CD14-positive monocyte (primary cell): ENCODE measurements around the gene GNPAT. TPM values are rescaled to one million over a fixed set of nuclear protein-coding genes. Genes with fewer than 3 reads are reported as not detected.

ENCODE experiments used
- DNase-seq, 3 donors: peaks; one replicate each; pipeline ENCODE4 v3.0.0-alpha.2; 2011 to 2022
- H2AFZ ChIP-seq: 2 replicates; pipeline ENCODE4 v1.6.0; 2012; ENCODE audit warnings: mild to moderate bottlenecking, low read depth, low read length, inconsistent platforms; ENCODE audit not compliant: insufficient read depth, poor library complexity, severe bottlenecking
- H3K27ac ChIP-seq, 2 donors: 1 replicate in 1 of 2; 2 replicates in 1 of 2; pipeline ENCODE4 v1.5.1; 2012 to 2013; ENCODE audit warnings: low read length in 2 of 2, control low read depth in 1 of 2, inconsistent platforms in 1 of 2, low read depth in 1 of 2, mild to moderate bottlenecking in 1 of 2
- H3K27me3 ChIP-seq, 2 donors: one replicate each; pipeline versions ENCODE4 v1.6.0 to v1.6.1; 2011 to 2013; ENCODE audit warnings: low read length in 2 of 2; ENCODE audit not compliant: control insufficient read depth in 2 of 2, insufficient read depth in 2 of 2
- H3K36me3 ChIP-seq, 2 donors: replicated peaks in 1 of 2; 1 replicate in 1 of 2; 2 replicates in 1 of 2; pipeline versions ENCODE4 v1.5.1 to v1.6.1; 2012 to 2013; ENCODE audit warnings: low read length in 2 of 2, control low read depth in 1 of 2, inconsistent platforms in 1 of 2, mild to moderate bottlenecking in 1 of 2; ENCODE audit not compliant: insufficient read depth in 2 of 2, control insufficient read depth in 1 of 2
- H3K4me1 ChIP-seq, 2 donors: 1 replicate in 1 of 2; 2 replicates in 1 of 2; pipeline versions ENCODE4 v1.5.1 to v1.6.1; 2012 to 2013; ENCODE audit warnings: low read length in 2 of 2, control low read depth in 1 of 2, inconsistent platforms in 1 of 2, mild to moderate bottlenecking in 1 of 2, moderate library complexity in 1 of 2; ENCODE audit not compliant: insufficient read depth in 2 of 2, control insufficient read depth in 1 of 2
- H3K4me2 ChIP-seq: replicated peaks from 2 replicates; pipeline ENCODE3; 2012; ENCODE audit warnings: low read length, moderate library complexity, mild to moderate bottlenecking; ENCODE audit not compliant: poor library complexity, severe bottlenecking; ENCODE audit errors: extremely low read depth
- H3K4me3 ChIP-seq, 3 experiments: fragments of 200-600 bp in 1 of 3; sonication (generic) in 1 of 3; replicated peaks in 1 of 3; 1 replicate in 2 of 3; 2 replicates in 1 of 3; pipeline ENCODE4 v1.5.1; 2011 to 2013; ENCODE audit warnings: low read length in 3 of 3, mild to moderate bottlenecking in 3 of 3, control low read depth in 2 of 3, low read depth in 2 of 3, inconsistent platforms in 1 of 3, moderate library complexity in 1 of 3
- H3K79me2 ChIP-seq: 2 replicates; pipeline ENCODE4 v1.6.0; 2012; ENCODE audit warnings: mild to moderate bottlenecking, control low read depth, inconsistent platforms, low read length, moderate library complexity; ENCODE audit not compliant: insufficient read depth
- H3K9ac ChIP-seq: 2 replicates; pipeline ENCODE4 v1.6.0; 2017; ENCODE audit warnings: low read length, mild to moderate bottlenecking; ENCODE audit not compliant: insufficient read depth, poor library complexity, severe bottlenecking
- H3K9me3 ChIP-seq, 2 donors: replicated peaks in 1 of 2; 1 replicate in 1 of 2; 2 replicates in 1 of 2; pipeline versions ENCODE4 v1.5.1 to v1.6.1; 2012 to 2013; ENCODE audit warnings: low read length in 2 of 2, control low read depth in 1 of 2; ENCODE audit not compliant: control insufficient read depth in 1 of 2, insufficient read depth in 1 of 2
- H4K20me1 ChIP-seq: 2 replicates; pipeline ENCODE4 v1.6.0; 2012; ENCODE audit warnings: mild to moderate bottlenecking, low read length, control low read depth, moderate library complexity; ENCODE audit not compliant: insufficient read depth
- H3K27ac Mint-ChIP-seq, 7 donors: one replicate each; pipeline ENCODE4 v1.8.0; 2020; ENCODE audit warnings: mild to moderate bottlenecking in 7 of 7, mixed read lengths in 7 of 7, moderate library complexity in 6 of 7, inconsistent platforms in 2 of 7
- H3K27me3 Mint-ChIP-seq, 3 donors: one replicate each; pipeline ENCODE4 v1.8.0; 2021 to 2022; ENCODE audit warnings: low read depth in 3 of 3, mild to moderate bottlenecking in 3 of 3, mixed read lengths in 3 of 3, moderate library complexity in 3 of 3, inconsistent platforms in 1 of 3
- H3K36me3 Mint-ChIP-seq, 2 donors: one replicate each; pipeline ENCODE4 v1.8.0; 2020; ENCODE audit warnings: mixed read lengths in 2 of 2, inconsistent platforms in 1 of 2, mild to moderate bottlenecking in 1 of 2
- H3K4me1 Mint-ChIP-seq: one replicate; pipeline ENCODE4 v1.8.0; 2020; ENCODE audit warnings: mild to moderate bottlenecking, mixed read lengths
- H3K4me3 Mint-ChIP-seq, 2 donors: one replicate each; pipeline ENCODE4 v1.8.0; 2020; ENCODE audit warnings: mild to moderate bottlenecking in 2 of 2, mixed read lengths in 2 of 2, moderate library complexity in 1 of 2
- H3K9me3 Mint-ChIP-seq, 7 donors: one replicate each; pipeline ENCODE4 v1.8.0; 2020 to 2022; ENCODE audit warnings: mixed read lengths in 7 of 7, mild to moderate bottlenecking in 6 of 7, moderate library complexity in 6 of 7, inconsistent platforms in 2 of 7
- WGBS: methylation state at CpG from one replicate; pipeline ENCODE4 v1.1.5; 2013; ENCODE audit warnings: missing lambda C conversion rate; ENCODE audit not compliant: insufficient coverage; 5-methylcytosine and 5-hydroxymethylcytosine counted together
- intact Hi-C, 2 donors: fragments of 100-400 bp; cut with micrococcal nuclease; formaldehyde crosslinking; loops; one replicate each; pipeline versions ENCODE4 v1.15.0 to v1.15.1; 2023
- polyA plus RNA-seq, 3 donors: library from polyadenylated mRNA; depleted of rRNA in 1 of 3; unstranded in 2 of 3; stranded (reverse) in 1 of 3; fragments of 300-500 nt in 2 of 3; fragments of >200 nt in 1 of 3; fragmentation: Illumina TruSeq in 2 of 3; gene quantifications; 1 replicate in 2 of 3; 2 replicates in 1 of 3; pipeline ENCODE4 v1.2.3, GENCODE V29; 2012 to 2021
- TF ChIP-seq, protein P1 (sequence below): fragments of 200-600 bp; IDR thresholded peaks from one replicate; pipeline ENCODE4 v1.8.0; 2022; ENCODE audit warnings: antibody characterized with exemption, mild to moderate bottlenecking

The GNPAT gene
- polyA plus RNA-seq, 3 donors: 20.8 to 40.3 (median 34.8) TPM

- H3K79me2 ChIP-seq: no peaks in the 10 kb centered on the region
- H3K36me3 Mint-ChIP-seq: no peaks in the 10 kb centered on the region
- no peak overlapping the region for H3K4me3 ChIP-seq
- TF ChIP-seq, protein P1, sequence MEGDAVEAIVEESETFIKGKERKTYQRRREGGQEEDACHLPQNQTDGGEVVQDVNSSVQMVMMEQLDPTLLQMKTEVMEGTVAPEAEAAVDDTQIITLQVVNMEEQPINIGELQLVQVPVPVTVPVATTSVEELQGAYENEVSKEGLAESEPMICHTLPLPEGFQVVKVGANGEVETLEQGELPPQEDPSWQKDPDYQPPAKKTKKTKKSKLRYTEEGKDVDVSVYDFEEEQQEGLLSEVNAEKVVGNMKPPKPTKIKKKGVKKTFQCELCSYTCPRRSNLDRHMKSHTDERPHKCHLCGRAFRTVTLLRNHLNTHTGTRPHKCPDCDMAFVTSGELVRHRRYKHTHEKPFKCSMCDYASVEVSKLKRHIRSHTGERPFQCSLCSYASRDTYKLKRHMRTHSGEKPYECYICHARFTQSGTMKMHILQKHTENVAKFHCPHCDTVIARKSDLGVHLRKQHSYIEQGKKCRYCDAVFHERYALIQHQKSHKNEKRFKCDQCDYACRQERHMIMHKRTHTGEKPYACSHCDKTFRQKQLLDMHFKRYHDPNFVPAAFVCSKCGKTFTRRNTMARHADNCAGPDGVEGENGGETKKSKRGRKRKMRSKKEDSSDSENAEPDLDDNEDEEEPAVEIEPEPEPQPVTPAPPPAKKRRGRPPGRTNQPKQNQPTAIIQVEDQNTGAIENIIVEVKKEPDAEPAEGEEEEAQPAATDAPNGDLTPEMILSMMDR: no peak
- peaks cover 0 to 3% of the 10 kb centered on the region in 2 donors for H3K27me3 ChIP-seq
- no peak overlapping the region for H3K9ac ChIP-seq
- intact Hi-C loops: no loop called here
- peaks cover 5 to 10% (median 8%) of the 10 kb centered on the region in 3 donors for H3K27me3 Mint-ChIP-seq
- H3K4me1 ChIP-seq: peaks cover 4 to 5% of the 10 kb centered on the region in 2 donors
- no peaks in the 10 kb centered on the region for H3K9me3 ChIP-seq
- no peak overlapping the region for H3K27ac ChIP-seq
- H3K4me2 ChIP-seq: no peak overlapping the region
- no peaks in the 10 kb centered on the region for H3K9me3 Mint-ChIP-seq
- peaks cover 7% of the 10 kb centered on the region for H3K4me1 Mint-ChIP-seq
- no peak overlapping the region for H2AFZ ChIP-seq
- no peak overlapping the region for H3K27ac Mint-ChIP-seq
- H3K36me3 ChIP-seq: no peaks in the 10 kb centered on the region
- H3K4me3 Mint-ChIP-seq: no peak overlapping the region
- no peak for DNase-seq
- WGBS: 95% methylated on average over 10 of the region's 14 CpGs
- H4K20me1 ChIP-seq: no peaks in the 10 kb centered on the region
Measured at GRCh38 chr1:231208980-231209379, 32.0 kb upstream of the GNPAT start.

DNA sequence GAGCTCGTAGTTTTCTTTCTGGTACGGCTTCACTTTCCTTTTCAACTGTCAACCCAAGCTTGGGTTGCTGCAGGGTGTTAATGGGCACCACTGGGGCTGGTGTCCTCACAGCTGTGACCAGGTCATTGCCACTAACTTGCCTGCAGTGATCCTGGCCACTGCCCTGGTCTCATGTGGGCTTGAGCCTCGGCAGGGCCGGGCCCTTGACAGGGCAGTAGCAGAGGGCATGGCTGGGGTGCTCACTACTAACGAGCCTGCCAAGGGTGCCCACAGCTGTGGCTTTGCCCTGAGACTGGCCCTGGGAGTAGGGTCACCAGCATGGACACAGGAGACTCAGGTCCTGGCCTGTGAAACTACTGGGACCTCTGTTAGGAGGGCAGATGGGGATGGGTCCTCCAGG, 31.5 kb upstream of the GNPAT start:
- Histone ChIP-seq H3K79me2 (no peaks in the 10 kb centered on the region), H2AFZ (no peak overlapping the region), H3K27ac (no peak overlapping the region), H3K27me3 (peaks cover 0 to 3% of the 10 kb centered on the region in 2 donors), H3K4me3 (no peak overlapping the region), H3K4me1 (peaks cover 4 to 5% of the 10 kb centered on the region in 2 donors), H3K9ac (no peak overlapping the region), H4K20me1 (no peaks in the 10 kb centered on the region), H3K4me2 (no peak overlapping the region), H3K9me3 (no peaks in the 10 kb centered on the region), H3K36me3 (no peaks in the 10 kb centered on the region)
- intact Hi-C loops: no loop called here
- 93% methylated on average over 5 of the region's 5 CpGs for WGBS
- no peaks in the 10 kb centered on the region for H3K9me3 Mint-ChIP-seq
- H3K27me3 Mint-ChIP-seq: peaks cover 4 to 10% (median 8%) of the 10 kb centered on the region in 3 donors
- TF ChIP-seq, protein P1: no peak
- no peak overlapping the region for H3K27ac Mint-ChIP-seq
- no peaks in the 10 kb centered on the region for H3K36me3 Mint-ChIP-seq
- H3K4me3 Mint-ChIP-seq: no peak overlapping the region
- H3K4me1 Mint-ChIP-seq: peaks cover 7% of the 10 kb centered on the region
- DNase-seq: no peak
